Osteocyte (in vitro differentiated cells): ENCODE measurements around the gene FOXD4L3. TPM values are rescaled to one million over a fixed set of nuclear protein-coding genes. Genes with fewer than 3 reads are reported as not detected.
"Not testable (repeated sequence)": the region's sequence is repeated elsewhere in the genome, so short reads cannot be mapped to it uniquely, and the experiment has no call there.

Experiments used
- DNase-seq: peaks from one replicate; pipeline ENCODE4 v3.0.0; 2021; ENCODE audit warnings: mixed read lengths; ENCODE audit not compliant: unreplicated experiment; ENCODE audit errors: extremely low spot score
- H3K27ac Mint-ChIP-seq: one replicate; pipeline ENCODE4 v1.8.0; 2021; ENCODE audit warnings: mild to moderate bottlenecking, mixed read lengths; ENCODE audit not compliant: unreplicated experiment
- H3K27me3 Mint-ChIP-seq: one replicate; pipeline ENCODE4 v1.8.0; 2021; ENCODE audit warnings: mixed read lengths; ENCODE audit not compliant: unreplicated experiment
- H3K36me3 Mint-ChIP-seq: one replicate; pipeline ENCODE4 v1.8.0; 2021; ENCODE audit warnings: mixed read lengths; ENCODE audit not compliant: unreplicated experiment
- H3K4me1 Mint-ChIP-seq: one replicate; pipeline ENCODE4 v1.8.0; 2021; ENCODE audit warnings: mixed read lengths; ENCODE audit not compliant: unreplicated experiment
- H3K4me3 Mint-ChIP-seq: one replicate; pipeline ENCODE4 v1.8.0; 2021; ENCODE audit warnings: mild to moderate bottlenecking, moderate library complexity, mixed read lengths; ENCODE audit not compliant: unreplicated experiment
- H3K9me3 Mint-ChIP-seq: one replicate; pipeline ENCODE4 v1.8.0; 2021; ENCODE audit warnings: mixed read lengths; ENCODE audit not compliant: unreplicated experiment
- long read RNA-seq: library from polyadenylated mRNA; unstranded; transcript quantifications from one replicate; pipeline ENCODE4 v2.0.0, GENCODE V29; 2021
- total RNA-seq: library from RNA; stranded (reverse); gene quantifications from 2 replicates; pipeline ENCODE4 v1.2.1, GENCODE V29; 2021

FOXD4L3 gene
- 0.26 TPM in 1 of 2 replicates, not detected in the other for total RNA-seq
- long read RNA-seq, result 0 reads

- not testable (repeated sequence) for H3K27me3 Mint-ChIP-seq, DNase-seq
Measured at GRCh38 chr9:68302567-68302966, at the start of gene FOXD4L3. Gene FOXD4L3 (plus strand): TSS chr9:68302867. CDS start chr9:68302952, 85 bp downstream.

GRCh38 chr9:68281041-68281440, 21.6 kb upstream of the FOXD4L3 start:
- not testable (repeated sequence) for H3K4me3 Mint-ChIP-seq

More at GRCh38 chr9:68302567-68302966, at the start of gene FOXD4L3:
- not testable (repeated sequence) for H3K4me1 Mint-ChIP-seq, H3K4me3 Mint-ChIP-seq, H3K36me3 Mint-ChIP-seq, H3K27ac Mint-ChIP-seq, H3K9me3 Mint-ChIP-seq

GRCh38 chr9:68303771-68304170, 1.1 kb downstream of the FOXD4L3 start:
- not testable (repeated sequence) for H3K9me3 Mint-ChIP-seq, H3K4me1 Mint-ChIP-seq, DNase-seq, H3K4me3 Mint-ChIP-seq, H3K27ac Mint-ChIP-seq, H3K36me3 Mint-ChIP-seq, H3K27me3 Mint-ChIP-seq

More at GRCh38 chr9:68281041-68281440, 21.6 kb upstream of the FOXD4L3 start:
- DNase-seq, H3K4me1 Mint-ChIP-seq, H3K27me3 Mint-ChIP-seq, H3K36me3 Mint-ChIP-seq, H3K9me3 Mint-ChIP-seq, H3K27ac Mint-ChIP-seq: not testable (repeated sequence)

GRCh38 chr9:68304212-68304611, 1.5 kb downstream of the FOXD4L3 start:
- not testable (repeated sequence) for H3K27ac Mint-ChIP-seq, H3K9me3 Mint-ChIP-seq, H3K4me1 Mint-ChIP-seq, H3K4me3 Mint-ChIP-seq, DNase-seq, H3K27me3 Mint-ChIP-seq, H3K36me3 Mint-ChIP-seq

DNA sequence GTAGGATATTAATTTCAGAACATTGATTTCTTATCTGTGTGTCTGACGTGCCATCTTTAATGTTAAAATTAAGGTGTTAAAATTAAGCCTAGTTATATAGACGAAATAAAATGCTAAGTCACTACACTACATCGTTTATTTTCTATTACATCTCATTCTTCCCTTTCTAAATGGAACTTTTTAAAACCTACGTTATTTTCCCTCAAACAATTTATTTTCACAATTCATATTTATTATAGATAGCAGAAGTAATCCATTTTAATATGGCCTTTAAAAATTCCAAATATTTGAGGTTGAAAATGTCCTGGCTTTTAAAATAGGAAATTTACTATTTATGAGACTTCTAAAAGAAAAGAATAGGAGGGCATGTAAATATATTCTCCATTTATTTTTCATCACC, 2.1 kb downstream of the FOXD4L3 start:
- H3K4me3 Mint-ChIP-seq, result not testable (repeated sequence)

DNA sequence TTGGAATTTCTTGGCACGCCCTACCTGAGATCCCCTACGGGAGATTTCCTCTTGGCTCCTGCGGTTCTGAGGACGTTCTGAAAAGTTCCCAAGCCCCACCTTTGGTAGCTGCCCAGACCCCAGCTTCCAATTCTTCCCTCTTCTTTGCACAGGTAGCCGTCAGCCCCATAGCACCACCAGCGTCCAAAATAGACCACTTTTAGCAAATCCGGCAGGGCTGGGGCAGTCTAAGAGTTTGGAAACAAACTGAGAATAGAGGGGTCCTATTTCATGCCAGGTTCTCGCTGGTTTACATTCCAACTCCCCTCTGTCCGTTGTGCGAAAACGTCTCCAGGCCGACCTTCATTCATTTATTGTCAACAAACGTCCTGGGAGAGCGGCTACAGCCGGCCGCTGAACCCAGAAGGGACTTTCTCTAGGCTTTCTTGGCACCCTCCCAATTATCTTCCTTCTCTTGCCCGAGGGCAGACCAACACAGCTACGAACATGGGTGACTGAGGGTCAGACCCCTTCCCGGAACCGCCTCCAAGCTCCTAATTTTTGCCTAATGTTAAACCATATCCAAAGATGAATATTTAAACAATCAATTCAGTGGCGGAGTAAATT, 3.1 kb downstream of the FOXD4L3 start:
- H3K4me3 Mint-ChIP-seq, DNase-seq, H3K9me3 Mint-ChIP-seq, H3K27ac Mint-ChIP-seq, H3K36me3 Mint-ChIP-seq, H3K27me3 Mint-ChIP-seq, H3K4me1 Mint-ChIP-seq: not testable (repeated sequence)

More for the DNA sequence above, 2.1 kb downstream of the FOXD4L3 start:
- H3K27me3 Mint-ChIP-seq, H3K9me3 Mint-ChIP-seq, DNase-seq, H3K4me1 Mint-ChIP-seq, H3K27ac Mint-ChIP-seq, H3K36me3 Mint-ChIP-seq: not testable (repeated sequence)

DNA sequence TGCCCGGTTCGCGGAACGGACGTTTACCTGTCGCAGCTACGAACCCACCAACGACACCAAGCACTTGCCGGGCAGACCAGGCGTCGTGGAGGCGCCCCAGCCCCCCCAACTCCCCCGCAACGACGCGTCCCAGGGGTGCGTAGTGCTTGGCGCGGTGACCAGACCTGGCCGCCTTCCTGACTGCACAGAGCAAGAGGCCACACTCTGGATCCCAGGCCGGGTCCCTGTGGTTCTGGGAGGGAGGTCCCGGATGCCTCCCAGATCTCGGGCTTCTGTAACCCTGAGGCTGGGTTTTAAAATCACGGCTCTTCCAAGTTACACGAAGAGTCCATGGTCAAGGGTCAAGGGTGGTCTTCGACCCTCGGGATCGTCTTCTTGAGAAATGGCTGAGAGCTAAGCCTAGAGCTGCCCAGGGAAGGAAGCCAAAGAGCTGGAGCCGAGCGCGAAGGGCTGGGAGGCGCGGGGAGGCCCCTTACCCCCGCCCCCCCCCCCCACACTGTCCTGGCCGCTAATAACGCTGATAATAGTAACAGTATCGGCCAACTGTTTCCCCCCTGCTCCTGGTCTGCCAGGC, 3.8 kb downstream of the FOXD4L3 start:
- H3K9me3 Mint-ChIP-seq, H3K27me3 Mint-ChIP-seq, H3K27ac Mint-ChIP-seq, DNase-seq, H3K36me3 Mint-ChIP-seq, H3K4me1 Mint-ChIP-seq, H3K4me3 Mint-ChIP-seq: not testable (repeated sequence)

GRCh38 chr9:68307127-68307526, 4.5 kb downstream of the FOXD4L3 start:
- not testable (repeated sequence) for H3K4me1 Mint-ChIP-seq, H3K4me3 Mint-ChIP-seq, H3K27me3 Mint-ChIP-seq, H3K27ac Mint-ChIP-seq, DNase-seq, H3K36me3 Mint-ChIP-seq, H3K9me3 Mint-ChIP-seq

- not testable (repeated sequence) for H3K27me3 Mint-ChIP-seq, DNase-seq, H3K4me1 Mint-ChIP-seq, H3K9me3 Mint-ChIP-seq, H3K4me3 Mint-ChIP-seq, H3K36me3 Mint-ChIP-seq, H3K27ac Mint-ChIP-seq
Measured at GRCh38 chr9:68307654-68308053, 5.0 kb downstream of the FOXD4L3 start.

GRCh38 chr9:68311208-68311607, 8.5 kb downstream of the FOXD4L3 start:
- DNase-seq, H3K36me3 Mint-ChIP-seq, H3K27ac Mint-ChIP-seq: not testable (repeated sequence)

GRCh38 chr9:68318209-68318608, 15.5 kb downstream of the FOXD4L3 start:
- H3K36me3 Mint-ChIP-seq, H3K27ac Mint-ChIP-seq, DNase-seq, H3K9me3 Mint-ChIP-seq, H3K4me1 Mint-ChIP-seq, H3K27me3 Mint-ChIP-seq, H3K4me3 Mint-ChIP-seq: not testable (repeated sequence)

More at GRCh38 chr9:68311208-68311607, 8.5 kb downstream of the FOXD4L3 start:
- H3K4me3 Mint-ChIP-seq, H3K27me3 Mint-ChIP-seq, H3K9me3 Mint-ChIP-seq, H3K4me1 Mint-ChIP-seq: not testable (repeated sequence)

- H3K4me3 Mint-ChIP-seq, DNase-seq, H3K4me1 Mint-ChIP-seq, H3K36me3 Mint-ChIP-seq, H3K27me3 Mint-ChIP-seq, H3K9me3 Mint-ChIP-seq, H3K27ac Mint-ChIP-seq: not testable (repeated sequence)
Measured at GRCh38 chr9:68323749-68324148, 21.1 kb downstream of the FOXD4L3 start.
